ENCODE results near the gene RBM12.

GRCh38 chr20:35657271-35657670, 7.4 kb downstream of the RBM12 start:
- TF ChIP-seq TARDBP (IDR thresholded peaks at IDR 0.05) (no peak), SP1 (IDR thresholded peaks at IDR 0.05) (no peak), BHLHE40 (IDR thresholded peaks at IDR 0.05; ENCODE audit: borderline replicate concordance) (no peak), CTBP1 (IDR thresholded peaks at IDR 0.05; ENCODE audit: borderline replicate concordance) (no peak), SUZ12 (IDR thresholded peaks at IDR 0.05) (no peak), LEF1 (IDR thresholded peaks at IDR 0.05; ENCODE audit: borderline replicate concordance) (no peak), PKNOX1 (IDR thresholded peaks at IDR 0.05) (no peak), FOXM1 (IDR thresholded peaks at IDR 0.05; ENCODE audit: borderline replicate concordance) (no peak), L3MBTL2 (conservative IDR thresholded peaks at IDR 0.05) (no peak), ZNF384 (IDR thresholded peaks at IDR 0.05) (no peak), ELF4 (IDR thresholded peaks at IDR 0.05) (no peak), FOXA1 (IDR thresholded peaks at IDR 0.05) (no peak), NFRKB (IDR thresholded peaks at IDR 0.05) (no peak)
